Endothelial cell of umbilical vein (primary cell): Measurements from ENCODE around the gene PRRC2B. TPM values are rescaled to one million over a fixed set of nuclear protein-coding genes. Genes with fewer than 3 reads are reported as not detected.

Experiments used
- BruUV-seq: library from RNA; stranded (reverse); fragments of 400-500 nt; replicated peaks from 2 replicates; lab custom pipeline; 2021; lab: Mats Ljungman, UMichigan
- CTCF ChIA-PET: fragments of 300-600, 350-600 bp; sonication (Branson Sonifier 250); formaldehyde crosslinking; loops from one replicate; lab custom pipeline; 2021; ENCODE audit warnings: antibody characterized with exemption, inconsistent platforms; lab: Charles Lee
- POLR2A ChIA-PET: fragments of 300-600, 350-600 bp; sonication (Branson Sonifier 250); formaldehyde crosslinking; loops from one replicate; lab custom pipeline; 2021; ENCODE audit warnings: antibody characterized with exemption, inconsistent platforms; lab: Charles Lee
- DNase-seq: peaks from one replicate; pipeline ENCODE4 v3.0.0-alpha.2; 2011; ENCODE audit warnings: low read depth, low spot score
- FAIRE-seq: peaks from 2 replicates; lab custom pipeline; 2011; peaks lifted over from hg19 to GRCh38; lab: Jason Lieb, UNC
- H2AFZ ChIP-seq: 2 replicates; pipeline ENCODE4 v1.6.0; 2012; ENCODE audit warnings: low read depth, low read length, control low read depth, inconsistent platforms
- H3K27ac ChIP-seq: 2 replicates; pipeline ENCODE4 v1.5.1; 2011; ENCODE audit warnings: low read depth, mild to moderate bottlenecking, control low read depth, low read length, moderate library complexity; ENCODE audit not compliant: insufficient read depth
- H3K27me3 ChIP-seq, 2 experiments: 2 replicates each; pipeline versions ENCODE4 v1.6.0 to v1.6.1; 2011; ENCODE audit warnings: low read length in 2 of 2, mixed read lengths in 1 of 2; ENCODE audit not compliant: control insufficient read depth in 2 of 2, insufficient read depth in 2 of 2
- H3K36me3 ChIP-seq, 2 experiments: 2 replicates in 1 of 2; 3 replicates in 1 of 2; pipeline ENCODE4 v1.5.1; 2011; ENCODE audit warnings: low read length in 2 of 2, mild to moderate bottlenecking in 1 of 2, moderate library complexity in 1 of 2; ENCODE audit not compliant: control insufficient read depth in 2 of 2, insufficient read depth in 2 of 2; ENCODE audit errors: extremely low read depth in 1 of 2
- H3K4me1 ChIP-seq: 3 replicates; pipeline ENCODE4 v1.5.1; 2011; ENCODE audit warnings: mild to moderate bottlenecking, low read length; ENCODE audit not compliant: control insufficient read depth, insufficient read depth; ENCODE audit errors: extremely low read depth
- H3K4me2 ChIP-seq: 2 replicates; pipeline ENCODE4 v1.6.1; 2011; ENCODE audit warnings: low read length, control low read depth, mixed read lengths; ENCODE audit not compliant: insufficient read depth
- H3K4me3 ChIP-seq, 3 experiments: fragments of 200-600 bp in 1 of 3; sonication (generic), shearing (Covaris generic) in 1 of 3; replicated peaks in 1 of 3; 2 replicates each; pipeline ENCODE4 v1.5.1; 2011 to 2016; ENCODE audit warnings: control low read depth in 3 of 3, low read length in 3 of 3, mild to moderate bottlenecking in 2 of 3, inconsistent platforms in 1 of 3, low read depth in 1 of 3, moderate library complexity in 1 of 3; ENCODE audit not compliant: insufficient read depth in 1 of 3
- H3K79me2 ChIP-seq: 2 replicates; pipeline ENCODE4 v1.6.0; 2012; ENCODE audit warnings: low read length, inconsistent platforms; ENCODE audit not compliant: control insufficient read depth, insufficient read depth
- H3K9ac ChIP-seq: replicated peaks from 2 replicates; pipeline ENCODE3; 2011; ENCODE audit warnings: low read length, control low read depth; ENCODE audit not compliant: insufficient read depth; ENCODE audit errors: extremely low read depth
- H3K9me1 ChIP-seq: replicated peaks from 3 replicates; pipeline ENCODE4 v1.6.0; 2011; ENCODE audit warnings: mild to moderate bottlenecking, low read length; ENCODE audit not compliant: control insufficient read depth, insufficient read depth; ENCODE audit errors: extremely low read depth
- H3K9me3 ChIP-seq: replicated peaks from 2 replicates; pipeline ENCODE4 v1.5.1; 2012; ENCODE audit warnings: low read length, inconsistent platforms; ENCODE audit not compliant: control insufficient read depth, insufficient read depth
- H4K20me1 ChIP-seq: replicated peaks from 2 replicates; pipeline ENCODE3; 2011; ENCODE audit warnings: mild to moderate bottlenecking, low read length; ENCODE audit not compliant: control insufficient read depth, insufficient read depth; ENCODE audit errors: extremely low read depth
- EZH2 ChIP-seq: IDR thresholded peaks from 2 replicates; pipeline ENCODE4 v1.6.1; 2012; ENCODE audit warnings: borderline replicate concordance, low read depth, mild to moderate bottlenecking, moderate library complexity, low read length, inconsistent platforms; ENCODE audit not compliant: severe bottlenecking
- GATA2 ChIP-seq: IDR thresholded peaks from 2 replicates; pipeline ENCODE4 v1.7.0; 2011; ENCODE audit warnings: low read depth, mild to moderate bottlenecking, moderate library complexity, mixed read lengths, low read length; ENCODE audit not compliant: insufficient read length, insufficient read depth
- JUN ChIP-seq: IDR thresholded peaks from 2 replicates; pipeline ENCODE4 v1.6.1; 2011; ENCODE audit warnings: borderline replicate concordance, low read depth; ENCODE audit not compliant: insufficient read length, insufficient read depth
- POLR2A ChIP-seq: IDR thresholded peaks from 2 replicates; pipeline ENCODE4 v1.6.1; 2012; ENCODE audit warnings: low read depth, mild to moderate bottlenecking, control low read depth, low read length
- POLR2AphosphoS5 ChIP-seq: IDR thresholded peaks from 2 replicates; pipeline ENCODE4 v1.6.1; 2012; ENCODE audit warnings: low read depth, mild to moderate bottlenecking, control low read depth, low read length, moderate library complexity; ENCODE audit not compliant: insufficient read depth
- dilution Hi-C: fragments of 300-500 bp; cut with MboI; formaldehyde crosslinking; loops from one replicate; pipeline ENCODE4 v1.15.0; 2019; ENCODE audit warnings: low sequenced_read_pairs; ENCODE audit not compliant: extremely low pct_ligation_motif_present
- intact Hi-C: fragments of 100-400 bp; cut with micrococcal nuclease; formaldehyde crosslinking; loops from one replicate; pipeline ENCODE4 v1.10.0; 2022
- polyA plus RNA-seq, 4 experiments: library from polyadenylated mRNA; depleted of rRNA in 3 of 4; stranded (reverse) in 3 of 4; unstranded in 1 of 4; fragments of >200 nt; gene quantifications; 2 replicates each; pipeline versions ENCODE4 v1.2.1 to v1.2.3, GENCODE V29; 2011 to 2012; ENCODE audit warnings: missing spikeins in 1 of 4
- total RNA-seq: library from RNA; stranded (reverse); gene quantifications from 2 replicates; pipeline ENCODE4 v1.2.3, GENCODE V29; 2021

PRRC2B gene
- total and polyA plus RNA-seq, 2 donors (not counting 3 experiments of a cell fraction or from before 2014, with no cell fraction given), result 35.6 to 256 TPM

DNA sequence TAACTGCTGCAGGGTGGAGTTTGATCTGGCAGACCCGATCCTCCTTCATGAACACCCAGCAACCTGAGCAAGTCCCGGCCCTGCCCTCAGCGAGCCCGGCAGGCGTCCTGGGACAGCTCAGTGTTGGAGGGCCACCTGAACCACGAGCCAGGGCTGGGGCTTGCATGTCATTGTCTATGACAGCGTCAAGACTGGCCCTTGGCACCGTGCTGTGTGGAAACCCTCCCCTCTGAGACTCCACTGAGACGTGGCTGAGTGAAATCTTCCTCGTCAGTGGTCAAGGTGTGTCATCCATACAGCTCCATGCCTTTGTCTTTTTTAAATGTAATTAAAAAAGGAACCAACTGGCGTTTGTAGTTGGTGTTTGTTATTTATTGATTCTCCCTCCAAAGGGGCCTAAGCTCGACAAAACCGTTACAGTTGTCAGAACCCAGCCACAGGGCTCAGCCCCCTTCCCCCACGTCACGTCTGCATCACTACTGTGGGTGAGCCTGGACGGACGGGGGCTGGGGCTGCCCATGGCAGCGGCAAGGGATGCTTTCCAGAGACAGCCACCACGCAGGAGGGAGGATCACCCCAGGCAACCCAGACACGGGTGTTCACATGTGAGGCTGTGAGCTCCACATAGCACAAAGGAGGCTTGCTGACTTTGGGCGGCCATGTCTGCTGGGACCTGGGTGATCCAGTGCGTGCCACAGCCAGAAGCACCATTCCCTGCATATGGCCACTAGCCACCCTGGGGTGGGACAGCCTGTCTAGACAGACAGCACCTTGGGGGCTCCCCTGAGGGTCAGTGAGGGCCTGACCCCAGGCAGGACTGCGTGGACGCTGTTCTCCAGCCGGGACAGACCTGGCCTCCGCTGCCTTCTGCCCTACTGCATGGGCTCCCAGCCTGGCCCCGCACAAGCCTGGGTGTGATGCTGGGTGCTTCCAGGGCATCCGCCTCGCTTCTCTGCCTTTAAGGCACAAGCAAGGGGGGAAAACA is 129.9 kb downstream of the PRRC2B start:
- Histone ChIP-seq H3K27me3 (no peaks in the 10 kb centered on the region), H3K4me2 (no peak overlapping the region), H3K27ac (no peak overlapping the region), H3K9ac (no peak overlapping the region), H2AFZ (no peak overlapping the region), H3K4me3 (no peak overlapping the region), H3K79me2 (no peaks in the 10 kb centered on the region), H3K36me3 (peaks cover 14 to 56% of the 10 kb centered on the region in 2 experiments), H3K9me3 (no peaks in the 10 kb centered on the region), H3K9me1 (no peaks in the 10 kb centered on the region), H3K4me1 (no peaks in the 10 kb centered on the region), H4K20me1 (no peaks in the 10 kb centered on the region)
- ChIA-PET CTCF (no interaction called here), POLR2A (interaction anchor here (0.6 kb wide), 1 partner anchor 136 kb away, joined by 9 read pairs; no protein-coding TSS in a partner anchor)
- no TSS peak for BruUV-seq
- TF ChIP-seq GATA2 (no peak), POLR2AphosphoS5 (no peak), POLR2A (no peak), JUN (no peak), EZH2 (no peak)
- dilution Hi-C loops, result no loop called here
- no peak for DNase-seq
- no peak for FAIRE-seq
- intact Hi-C loops, result no loop called here
